ENCODE results near the gene GAS2L2.

GAS2L2 gene

DNA sequence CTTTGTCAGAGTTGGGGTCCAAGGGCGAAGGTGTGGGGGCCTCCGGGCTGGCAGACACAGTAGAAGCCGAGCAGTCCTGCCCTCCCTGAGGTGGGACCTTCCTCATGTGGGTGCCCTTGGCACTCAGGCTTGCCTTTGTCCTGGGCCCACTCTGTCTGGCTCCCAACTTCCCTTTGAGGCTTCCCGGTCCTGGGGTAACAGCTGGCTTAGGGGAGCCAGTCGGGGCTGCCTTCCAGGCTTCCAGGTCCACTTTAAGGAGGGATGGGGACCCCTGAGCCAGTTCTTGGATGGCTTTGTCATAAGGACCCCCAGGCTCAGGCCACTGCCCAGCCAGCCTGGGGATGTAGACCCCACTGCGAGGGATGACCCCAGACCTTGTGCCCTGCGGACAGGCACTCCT is 7.8 kb downstream of the GAS2L2 start:
- no peak for DNase-seq

DNA sequence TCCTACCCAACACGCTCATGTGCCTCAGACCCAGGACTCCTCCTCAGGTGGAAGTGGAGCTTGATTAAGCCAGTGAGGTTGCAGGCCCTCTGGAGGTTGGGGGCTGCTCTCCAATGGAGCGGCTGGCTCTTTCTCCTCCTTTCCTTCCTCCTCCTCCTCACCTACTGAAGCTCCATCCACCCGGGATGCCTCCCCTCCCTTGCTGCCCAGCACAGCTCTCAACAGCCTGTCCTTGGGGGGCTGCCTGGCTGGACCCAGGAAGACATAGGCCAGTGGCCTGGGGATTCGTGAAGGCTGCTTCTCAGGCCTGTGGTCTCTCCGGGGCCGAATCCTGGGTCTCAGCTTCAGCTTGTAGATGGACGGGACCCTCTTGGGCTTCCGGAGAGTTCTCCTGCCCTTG is 8.2 kb downstream of the GAS2L2 start:
- DNase-seq = no peak

DNA sequence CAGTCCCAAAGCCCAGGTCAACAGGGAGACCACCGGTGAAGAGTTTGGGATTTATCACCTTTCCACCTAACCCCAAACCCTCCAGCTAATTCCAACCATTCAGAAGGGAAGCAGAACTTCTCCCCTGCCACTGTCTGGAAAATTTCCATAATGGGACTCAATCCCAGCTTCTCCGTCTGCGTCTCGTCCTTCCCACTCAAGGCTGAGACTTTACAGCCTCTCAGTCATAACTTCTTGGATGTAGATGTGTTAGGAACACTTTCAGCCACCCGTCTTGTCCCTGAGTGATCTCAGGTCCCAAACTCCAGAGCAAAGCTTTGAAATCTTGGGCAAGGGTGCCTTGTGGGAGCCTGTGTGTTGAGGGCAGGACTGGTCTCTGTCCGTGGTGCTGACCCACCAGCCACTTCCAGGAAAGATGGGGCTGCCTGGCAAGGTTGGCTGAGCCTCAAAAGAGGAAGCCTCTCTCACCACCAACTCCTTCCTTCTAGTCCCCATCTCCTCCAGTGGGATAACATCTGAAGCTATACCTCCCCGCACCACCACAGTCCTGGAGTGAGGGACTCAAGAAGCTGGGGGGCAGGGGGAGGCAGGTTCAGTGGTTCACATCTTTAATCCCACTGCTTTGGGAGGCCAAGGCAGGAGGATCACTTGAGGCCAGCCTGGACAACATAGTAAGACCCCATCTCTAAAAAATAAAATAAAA is 9.3 kb downstream of the GAS2L2 start:
- peak; percentile 83 for DNase-seq

DNA sequence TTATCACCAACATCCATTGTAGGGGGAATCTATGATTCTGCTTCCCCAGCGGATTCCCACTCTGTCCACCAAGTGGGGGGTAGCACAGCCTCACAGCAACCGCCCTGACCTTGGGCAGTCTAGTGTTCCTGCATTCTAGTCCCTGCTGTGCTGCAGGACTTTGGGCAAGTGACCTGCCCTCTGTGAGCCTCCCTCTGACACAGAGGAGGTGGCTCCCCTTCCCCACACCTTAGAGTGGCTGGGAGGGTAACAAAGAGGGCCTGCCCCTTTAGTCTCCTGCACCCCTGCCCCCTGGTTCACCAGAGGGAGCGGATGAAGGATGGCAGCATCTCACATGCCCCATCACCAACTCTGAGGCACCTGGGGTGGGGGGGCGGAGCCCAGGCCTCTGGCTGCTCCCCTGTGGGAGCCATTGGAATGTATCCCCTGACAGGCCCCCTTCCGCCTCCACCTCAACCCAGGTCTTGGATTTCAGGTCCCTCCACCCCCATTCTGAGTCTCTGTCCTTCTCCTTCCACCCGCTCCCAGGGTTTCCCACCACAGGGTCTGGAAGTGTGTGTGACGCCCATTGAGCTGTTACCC is 10.1 kb downstream of the GAS2L2 start:
- no peak for DNase-seq

DNA sequence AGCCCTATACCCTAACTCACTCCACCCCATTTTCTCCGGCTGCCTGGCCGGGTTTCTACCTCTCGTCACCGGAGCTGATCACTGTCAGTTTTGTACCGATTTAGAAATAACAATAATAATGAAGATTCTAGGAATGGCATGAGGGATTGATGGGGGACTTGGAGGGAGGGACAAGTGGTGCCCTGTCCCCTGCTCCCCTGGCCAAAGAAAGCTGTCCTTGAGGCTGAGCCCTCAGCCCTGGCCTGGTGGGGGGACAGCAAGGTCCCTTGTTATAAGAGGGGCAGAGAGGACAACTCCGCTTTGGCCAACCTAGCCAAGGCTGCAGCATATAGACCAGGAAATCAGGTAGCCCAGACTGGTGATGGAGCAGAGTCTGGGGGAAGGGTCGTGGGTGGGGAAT is 10.5 kb downstream of the GAS2L2 start:
- DNase-seq = no peak

DNA sequence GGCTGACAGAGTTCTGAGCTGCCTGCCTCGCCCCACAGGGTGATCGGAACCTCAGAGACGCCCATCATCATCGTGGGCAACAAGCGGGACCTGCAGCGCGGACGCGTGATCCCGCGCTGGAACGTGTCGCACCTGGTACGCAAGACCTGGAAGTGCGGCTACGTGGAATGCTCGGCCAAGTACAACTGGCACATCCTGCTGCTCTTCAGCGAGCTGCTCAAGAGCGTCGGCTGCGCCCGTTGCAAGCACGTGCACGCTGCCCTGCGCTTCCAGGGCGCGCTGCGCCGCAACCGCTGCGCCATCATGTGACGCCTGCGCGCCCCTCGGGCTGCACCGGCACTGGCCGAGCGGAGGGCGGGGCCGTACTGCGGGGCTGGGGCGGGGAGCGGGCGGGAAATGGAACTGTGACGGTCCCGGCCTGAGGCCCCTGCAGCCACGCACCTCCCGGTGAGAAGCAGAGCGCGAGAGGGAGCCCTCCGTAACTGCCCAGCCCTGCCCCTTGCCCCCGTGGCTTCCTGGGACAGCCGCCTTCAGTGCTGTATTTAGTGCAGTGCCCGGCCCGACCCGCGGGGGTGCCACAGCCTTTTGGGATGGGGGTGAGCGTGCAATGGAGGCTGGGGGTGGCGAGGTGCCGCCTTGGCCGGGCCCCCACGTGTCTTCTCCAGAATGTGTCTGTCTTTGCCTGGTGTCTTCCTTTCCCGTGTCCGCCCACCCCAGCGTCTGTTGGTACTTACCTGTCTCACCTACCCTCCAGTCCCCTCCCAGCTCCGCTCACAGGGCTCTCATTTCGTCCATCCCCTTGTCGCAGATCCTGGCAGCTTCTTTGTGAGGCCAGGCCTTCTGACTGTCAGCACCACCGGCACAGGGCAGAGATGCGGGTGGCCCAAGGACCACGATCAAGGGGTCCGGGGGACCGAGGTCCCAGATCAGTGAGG is 11.8 kb downstream of the GAS2L2 start:
- DNase-seq = peak; percentile 72

DNA sequence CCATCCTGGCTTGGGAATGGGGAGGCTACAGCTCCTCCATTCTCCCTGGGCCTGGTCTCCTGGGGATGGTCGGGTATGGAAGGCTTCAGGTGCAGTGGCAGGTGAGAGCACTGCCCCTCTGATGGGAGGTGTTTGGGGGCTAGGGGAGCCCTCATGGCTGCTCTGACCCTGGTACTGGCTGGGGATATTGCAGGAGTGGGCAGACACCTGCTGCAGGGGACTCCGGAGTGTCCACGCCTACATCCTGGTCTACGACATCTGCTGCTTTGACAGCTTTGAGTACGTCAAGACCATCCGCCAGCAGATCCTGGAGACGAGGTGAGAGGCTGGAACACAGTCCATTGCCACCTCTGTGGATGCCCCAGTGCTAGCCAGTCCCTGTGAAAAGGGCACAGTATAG is 12.8 kb downstream of the GAS2L2 start:
- no peak for DNase-seq

DNA sequence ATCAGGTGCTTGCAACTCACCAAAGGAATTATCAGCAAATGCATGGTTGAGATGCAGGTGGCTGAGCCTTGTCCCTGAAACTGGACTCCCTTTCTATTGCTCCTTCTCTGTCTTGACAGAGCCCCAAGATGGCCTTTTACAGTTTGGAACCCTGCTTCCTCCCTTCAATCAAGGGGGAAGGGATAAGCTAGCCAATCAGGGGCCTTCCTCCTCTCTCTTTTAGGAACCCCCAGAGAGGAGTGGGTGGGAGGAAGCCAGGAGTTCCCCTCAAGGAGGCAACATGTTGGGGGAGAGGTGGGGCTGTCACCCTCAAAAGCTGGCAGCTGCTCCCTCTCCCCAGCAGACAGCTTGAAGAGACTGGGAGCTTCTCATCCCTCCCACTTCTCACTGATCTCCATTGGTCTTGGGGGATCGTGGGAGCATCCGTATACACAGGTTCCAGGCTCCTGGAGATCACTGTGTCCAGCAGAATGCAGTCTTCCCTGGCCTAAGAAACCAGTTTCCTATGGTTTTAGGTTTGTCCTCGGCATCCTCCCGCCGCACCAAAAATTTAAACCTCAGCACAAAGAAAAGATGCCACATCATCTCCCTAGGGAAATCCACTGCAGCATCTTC is 14.4 kb downstream of the GAS2L2 start:
- no peak for DNase-seq

DNA sequence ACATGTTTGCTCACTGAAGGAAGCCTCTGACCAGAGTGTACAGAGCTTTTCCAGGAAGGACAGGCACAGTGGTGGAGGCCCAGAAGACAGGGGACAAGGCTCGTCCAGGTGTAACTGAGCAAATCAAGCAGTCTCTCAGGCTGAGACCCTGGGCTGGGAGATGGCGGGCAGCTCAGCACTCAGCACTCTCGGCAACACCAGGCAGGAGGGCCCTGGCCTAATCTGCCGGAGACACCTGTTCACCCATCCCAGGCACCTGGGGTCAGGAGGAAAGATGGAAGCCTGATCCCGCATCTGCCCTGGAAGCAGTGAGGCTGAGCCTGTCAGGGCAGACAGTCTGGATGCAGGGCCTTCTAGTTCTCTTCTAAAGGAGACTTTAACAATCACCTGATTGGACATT is 16.8 kb downstream of the GAS2L2 start:
- DNase-seq = no peak

DNA sequence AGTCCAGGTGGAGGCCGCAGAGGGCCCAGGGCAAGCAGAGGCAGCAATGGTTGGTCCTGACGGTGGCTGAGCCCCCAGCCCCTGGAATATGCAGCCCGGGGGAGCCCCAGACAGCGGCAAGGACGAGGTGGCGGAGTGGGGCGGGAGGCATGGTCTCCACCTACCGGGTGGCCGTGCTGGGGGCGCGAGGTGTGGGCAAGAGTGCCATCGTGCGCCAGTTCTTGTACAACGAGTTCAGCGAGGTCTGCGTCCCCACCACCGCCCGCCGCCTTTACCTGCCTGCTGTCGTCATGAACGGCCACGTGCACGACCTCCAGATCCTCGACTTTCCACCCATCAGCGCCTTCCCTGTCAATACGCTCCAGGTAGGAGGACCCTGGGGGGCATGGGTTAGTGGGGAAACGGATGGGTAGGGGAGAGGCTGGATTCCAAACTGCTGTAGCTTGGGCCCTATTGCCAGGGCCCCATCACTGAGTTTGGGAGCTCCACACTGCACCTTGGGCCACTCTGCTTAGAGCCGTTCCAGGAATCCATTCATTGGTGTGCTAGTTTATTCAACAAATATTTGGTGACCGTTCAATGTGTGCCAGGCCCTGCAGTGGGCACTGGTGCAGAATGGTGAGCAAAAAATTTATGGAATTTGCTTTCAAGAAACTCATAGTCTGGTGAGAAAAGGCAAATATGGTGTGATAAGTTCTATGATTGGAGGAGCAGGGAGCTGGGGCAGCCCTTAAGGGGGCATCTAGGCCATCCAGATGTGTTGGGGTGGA is 17.8 kb downstream of the GAS2L2 start:
- DNase-seq = no peak

DNA sequence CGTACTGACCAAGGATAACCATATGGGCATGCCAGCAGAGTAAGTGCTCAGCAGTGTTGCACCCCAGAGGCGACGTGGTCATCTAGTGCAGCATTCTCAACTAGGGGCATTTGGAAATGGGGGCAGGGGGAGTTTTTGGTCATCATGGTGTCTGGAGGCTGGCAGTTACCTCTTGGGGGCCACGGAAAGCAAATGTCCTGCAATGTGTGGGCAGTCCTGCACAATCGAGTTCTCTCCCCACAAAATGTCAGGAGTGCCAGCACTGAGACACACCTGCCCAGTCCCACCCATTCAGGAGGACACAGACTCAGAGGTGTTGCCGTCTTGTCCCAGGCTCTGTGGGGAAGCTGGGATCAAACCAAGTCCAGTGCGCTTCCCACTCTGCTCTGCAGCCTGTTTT is 18.6 kb downstream of the GAS2L2 start:
- DNase-seq = no peak

DNA sequence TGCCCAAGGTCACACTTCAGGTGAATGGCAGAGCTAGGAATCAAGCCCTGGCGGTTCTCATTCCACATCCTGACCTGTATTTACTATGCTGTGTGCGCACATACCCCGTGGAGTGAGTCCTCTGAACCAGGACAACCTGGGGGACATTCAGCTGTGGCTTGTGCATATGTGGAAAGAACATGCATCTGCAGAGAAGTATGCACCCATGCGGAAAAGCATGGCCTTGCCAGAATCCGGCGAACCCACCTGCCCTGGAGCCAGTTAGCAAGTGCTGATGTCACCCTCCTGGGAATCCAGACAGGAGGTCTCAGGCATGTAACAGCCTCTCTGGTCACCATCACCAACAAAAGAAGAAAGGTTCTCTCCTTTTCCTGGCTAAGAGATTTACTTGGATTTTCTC is 19.7 kb downstream of the GAS2L2 start:
- DNase-seq = no peak

DNA sequence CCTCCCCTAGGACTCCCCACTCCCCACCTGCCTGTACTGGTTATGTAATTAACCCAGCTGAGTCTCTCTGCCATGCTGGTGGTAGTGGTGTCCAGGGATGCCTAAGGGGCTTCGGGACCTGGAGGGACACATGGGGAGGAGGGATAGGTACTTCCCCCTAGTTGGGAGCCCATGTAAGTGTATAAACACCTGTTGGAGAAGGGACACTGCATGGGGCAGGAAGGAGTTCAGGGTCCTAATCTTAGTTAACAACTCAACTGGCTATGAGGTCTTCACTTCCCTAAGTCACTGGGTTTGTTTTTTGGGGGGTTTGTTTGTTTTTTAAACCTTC is 20.3 kb downstream of the GAS2L2 start:
- no peak for DNase-seq

DNA sequence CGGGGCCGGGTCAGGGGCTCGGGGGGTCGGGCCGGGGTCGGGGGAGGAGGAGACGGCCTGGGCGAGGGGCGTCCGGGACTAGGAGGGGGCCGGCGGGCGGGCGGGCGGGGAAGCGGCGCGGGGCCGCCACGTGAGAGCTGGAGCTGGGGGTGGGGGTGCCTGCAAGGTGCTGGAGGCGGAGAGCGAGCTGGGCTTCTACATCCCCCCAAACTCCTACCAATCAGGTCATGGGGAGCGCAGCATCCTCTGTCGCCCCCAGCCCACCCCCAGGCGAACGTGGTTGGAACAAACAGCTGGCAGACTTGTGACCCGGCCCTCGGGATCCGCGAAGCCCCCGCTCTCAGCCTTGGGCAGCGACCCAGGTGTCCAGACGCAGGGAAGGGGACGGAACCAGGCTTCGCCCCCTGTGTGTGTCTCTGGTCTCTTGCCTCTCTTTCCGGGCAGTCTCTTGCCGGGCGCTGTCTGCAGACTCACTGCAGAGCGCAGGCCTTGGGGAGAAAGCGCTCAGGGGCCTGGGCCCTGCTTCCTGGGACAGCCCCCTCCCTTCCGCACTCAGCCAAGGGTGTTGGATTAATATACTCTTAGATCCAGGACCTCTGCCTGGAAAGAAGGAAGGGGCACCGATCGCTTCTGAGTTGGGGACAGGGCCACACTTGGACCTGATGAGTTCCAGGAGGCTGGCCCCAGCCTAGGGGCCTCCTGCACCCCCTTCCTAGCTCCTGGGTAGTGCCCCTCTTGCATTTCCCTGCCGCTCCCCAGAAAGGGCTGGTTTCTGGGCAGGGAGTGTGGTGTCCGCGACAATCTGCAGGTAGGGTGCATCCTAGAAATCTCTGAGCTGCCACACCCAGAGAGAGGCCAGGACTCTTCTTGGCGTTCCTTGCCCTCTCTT is 20.9 kb downstream of the GAS2L2 start:
- DNase-seq = no peak

DNA sequence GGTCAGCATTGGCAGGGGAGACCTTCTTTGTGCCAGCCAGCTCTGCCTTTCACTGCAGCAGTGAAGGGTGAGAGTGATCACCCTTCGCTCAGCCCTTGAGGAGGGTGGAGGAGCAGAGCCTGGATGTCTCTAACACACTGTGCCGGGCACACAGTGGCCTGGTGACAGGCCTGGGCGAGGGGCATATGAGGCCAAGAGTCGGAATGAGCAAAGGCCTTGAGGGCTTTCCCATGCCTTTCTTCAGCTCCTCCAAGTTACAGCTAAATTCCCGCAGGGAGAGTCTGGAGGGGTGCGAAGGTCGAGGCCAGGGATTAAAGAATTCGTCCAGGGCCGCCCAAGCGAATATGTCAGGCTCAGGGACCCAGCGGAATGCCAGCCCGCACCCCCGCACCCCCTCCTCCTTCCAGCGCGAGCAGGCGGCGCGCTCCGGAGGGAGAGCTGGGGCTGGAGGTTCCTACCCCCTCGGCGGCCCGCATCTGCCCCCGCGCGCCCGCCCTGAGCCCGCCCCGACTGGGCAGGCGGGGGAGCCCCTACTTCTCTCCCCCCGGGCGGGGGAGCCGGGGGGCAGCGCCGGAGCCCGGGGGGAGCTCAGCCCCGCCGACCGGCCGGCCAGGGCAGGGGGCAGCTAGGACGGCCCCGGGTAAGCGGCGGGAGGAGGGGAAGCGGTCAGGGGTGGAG is 21.7 kb downstream of the GAS2L2 start, which contains the start of gene RASL10B:
RASL10B (plus strand) TSS at position 401 of the 678 bp plus-strand sequence. CDS start 3,546 bp downstream, outside the sequence.
- DNase-seq = peak; percentile 76

DNA sequence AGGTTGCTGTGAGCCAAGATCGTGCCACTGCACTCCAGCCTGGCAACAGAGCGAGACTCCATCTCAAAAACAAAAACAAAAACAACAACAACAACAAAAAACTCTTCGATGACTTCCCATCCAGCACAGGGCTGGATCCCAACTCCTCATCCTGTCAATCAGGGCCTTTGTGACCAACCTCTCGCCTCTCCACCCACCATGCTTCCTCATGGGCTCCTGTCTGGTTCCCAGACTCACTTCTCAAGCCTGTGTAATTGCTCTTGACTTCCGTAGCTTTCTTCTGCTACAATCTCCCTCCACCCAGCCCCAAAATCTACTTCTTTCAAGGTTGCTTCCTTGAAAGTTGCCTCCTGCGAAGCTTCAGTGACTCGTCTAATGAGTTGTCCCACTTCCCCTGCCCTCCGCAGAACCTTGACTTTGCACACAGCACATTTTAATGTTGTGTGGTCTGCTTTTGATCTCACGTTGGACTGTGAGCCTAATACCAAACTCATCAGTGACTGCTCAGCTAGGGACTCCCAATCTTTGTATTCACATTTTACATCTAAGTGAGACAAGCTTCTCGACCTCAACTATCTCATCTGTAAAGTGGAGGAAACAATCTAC is 22.5 kb downstream of the GAS2L2 start:
- DNase-seq = no peak

DNA sequence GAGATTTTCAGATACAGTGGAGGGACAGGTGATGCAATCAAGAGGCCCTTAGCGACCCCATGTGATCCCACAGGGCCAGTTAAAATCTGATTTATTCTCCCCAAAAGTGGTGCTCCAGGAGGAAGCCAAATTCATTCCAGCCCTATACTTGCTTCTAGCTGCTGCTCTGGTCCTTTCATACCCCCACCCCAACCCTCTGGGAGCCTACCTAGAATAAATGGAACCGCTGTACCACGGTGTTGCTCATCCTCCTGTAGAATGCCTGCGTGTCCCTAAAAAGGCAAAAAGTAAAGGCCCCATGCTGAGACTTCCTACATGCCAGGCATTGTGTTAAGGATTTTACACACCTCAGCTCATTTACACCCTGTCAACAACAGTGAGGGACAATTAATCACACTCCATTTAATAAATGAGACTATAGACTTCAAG is 23.6 kb downstream of the GAS2L2 start:
- no peak for DNase-seq

DNA sequence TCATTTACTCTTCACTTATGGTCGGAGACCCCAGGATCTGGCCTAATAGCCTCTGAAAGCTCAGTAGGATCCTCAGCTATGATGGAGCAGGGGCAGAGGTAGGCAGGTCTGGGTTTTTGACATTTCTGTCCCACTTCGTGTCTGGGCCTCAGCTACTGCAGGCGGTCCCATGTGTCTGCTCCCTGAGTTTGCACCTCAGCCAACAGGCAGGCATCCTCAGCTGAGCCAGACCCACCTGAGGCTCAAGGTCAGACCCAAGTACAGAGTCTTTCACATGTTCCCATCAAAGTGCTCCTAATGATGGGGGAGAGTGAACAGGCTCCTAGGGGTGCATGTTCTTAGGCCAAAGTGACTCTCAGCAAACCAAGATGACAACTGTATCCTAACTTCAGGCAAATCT is 24.5 kb downstream of the GAS2L2 start:
- no peak for DNase-seq

DNA sequence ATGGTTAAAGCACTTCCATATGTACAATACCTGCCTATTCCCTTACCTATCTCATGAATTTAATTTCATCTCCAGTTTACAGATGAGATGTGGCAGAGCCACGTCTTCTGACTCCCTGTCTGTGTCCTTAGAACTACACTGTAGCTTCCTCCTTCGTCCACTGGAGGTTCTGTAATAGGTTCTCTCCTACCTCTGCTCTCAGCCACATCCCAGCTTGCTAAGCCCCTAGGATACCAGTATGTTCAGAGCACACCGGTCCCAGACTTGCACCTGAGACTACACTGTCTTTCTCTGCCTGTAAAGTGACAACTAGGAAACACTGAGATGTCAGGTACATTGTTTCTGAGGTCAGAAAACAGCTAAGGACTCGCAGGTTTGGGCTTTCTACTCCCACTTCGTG is 25.4 kb downstream of the GAS2L2 start:
- no peak for DNase-seq

DNA sequence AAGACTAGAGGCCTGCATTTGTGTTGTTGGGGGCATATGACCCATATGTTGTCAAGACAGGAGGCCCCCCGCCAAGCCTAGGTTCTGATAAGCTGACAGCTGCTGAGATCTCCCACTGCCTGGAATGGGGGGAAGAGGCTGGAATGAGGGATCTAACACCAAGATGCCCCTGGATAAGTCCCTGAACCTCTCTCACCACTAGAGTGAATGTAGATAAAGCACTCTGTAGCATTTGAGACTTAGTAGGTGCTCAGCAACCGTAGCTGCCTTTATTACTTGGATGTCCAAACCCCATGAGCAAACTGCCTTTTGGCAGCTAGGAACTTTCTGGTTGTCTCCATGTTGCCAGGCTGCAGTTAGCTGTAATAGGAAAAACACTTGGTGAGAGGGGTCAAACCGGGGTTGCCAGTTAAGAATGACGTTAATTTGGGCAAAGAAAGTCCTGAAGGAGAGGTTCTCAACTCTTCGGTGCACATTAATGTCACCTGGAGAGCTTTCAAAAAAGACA is 26.0 kb downstream of the GAS2L2 start:
- DNase-seq = no peak

All from hematopoietic multipotent progenitor cell treated with erythropoietin and hydrocortisone succinate and interleukin-3 and kit ligand, for 4 days (in vitro differentiated cells).